GM19463 (cell line): Measurements from ENCODE around the gene NMNAT2.

Source experiments
- ATAC-seq: cut with Tn5 transposase; IDR thresholded peaks from one replicate; pipeline ENCODE4 v1.9.1; 2021; ENCODE audit warnings: mild to moderate bottlenecking, moderate library complexity; ENCODE audit not compliant: unreplicated experiment

NMNAT2 gene

GRCh38 chr1:183368213-183369108 lies 49.7 kb downstream of the NMNAT2 start:
- ATAC-seq = no peak

- no peak for ATAC-seq
Measured at GRCh38 chr1:183366116-183366515, 52.1 kb downstream of the NMNAT2 start.

- no peak for ATAC-seq
Measured at GRCh38 chr1:183365676-183366075, 52.5 kb downstream of the NMNAT2 start.

- no peak for ATAC-seq
Measured at GRCh38 chr1:183365093-183365492, 53.1 kb downstream of the NMNAT2 start.

GRCh38 chr1:183363972-183364371 lies 54.2 kb downstream of the NMNAT2 start:
- ATAC-seq = no peak

- no peak for ATAC-seq
Measured at GRCh38 chr1:183361081-183361480, 57.1 kb downstream of the NMNAT2 start.

- no peak for ATAC-seq
Measured at GRCh38 chr1:183360473-183360872, 57.7 kb downstream of the NMNAT2 start.

GRCh38 chr1:183356534-183357182 lies 61.5 kb downstream of the NMNAT2 start:
- no peak for ATAC-seq

- no peak for ATAC-seq
Measured at GRCh38 chr1:183355797-183356196, 62.4 kb downstream of the NMNAT2 start.

- no peak for ATAC-seq
Measured at GRCh38 chr1:183355181-183355580, 63.0 kb downstream of the NMNAT2 start.

- no peak for ATAC-seq
Measured at GRCh38 chr1:183353597-183353996, 64.6 kb downstream of the NMNAT2 start.

GRCh38 chr1:183349201-183349711 lies 68.9 kb downstream of the NMNAT2 start:
- ATAC-seq = no peak

GRCh38 chr1:183346276-183346732 lies 71.9 kb downstream of the NMNAT2 start:
- no peak for ATAC-seq

- no peak for ATAC-seq
Measured at GRCh38 chr1:183339556-183340167, 78.5 kb downstream of the NMNAT2 start.

GRCh38 chr1:183331091-183331742 lies 87.0 kb downstream of the NMNAT2 start:
- ATAC-seq = no peak

- no peak for ATAC-seq
Measured at GRCh38 chr1:183330335-183330734, 87.8 kb downstream of the NMNAT2 start.

- no peak for ATAC-seq
Measured at GRCh38 chr1:183328371-183328770, 89.8 kb downstream of the NMNAT2 start.

GRCh38 chr1:183327434-183328290 lies 90.5 kb downstream of the NMNAT2 start:
- ATAC-seq = no peak

- peak; percentile 70 for ATAC-seq
Measured at GRCh38 chr1:183323849-183324683, 94.1 kb downstream of the NMNAT2 start.
